GM12878 (cell line): ENCODE data around the gene USO1.

ENCODE experiments used
- BACH1 ChIP-seq: fragments of 450-650 bp; IDR thresholded peaks from 2 replicates; pipeline ENCODE4 v1.6.1; 2017; ENCODE audit warnings: mild to moderate bottlenecking, borderline replicate concordance
- BHLHE40 ChIP-seq, 2 experiments: fragments of 450-650 bp in 1 of 2; IDR thresholded peaks; 2 replicates each; pipeline ENCODE4 v1.6.1; 2011 to 2017; ENCODE audit warnings: low read depth in 2 of 2, borderline replicate concordance in 1 of 2, improper control_type of control experiment in 1 of 2, low read length in 1 of 2, mild to moderate bottlenecking in 1 of 2
- EZH2 ChIP-seq: IDR thresholded peaks from 2 replicates; pipeline ENCODE4 v1.6.1; 2012; ENCODE audit warnings: low read depth, mild to moderate bottlenecking, control low read depth, inconsistent platforms, low read length, borderline replicate concordance; ENCODE audit not compliant: control insufficient read depth
- GABPA ChIP-seq: IDR thresholded peaks from 2 replicates; pipeline ENCODE4 v1.6.1; 2014; ENCODE audit warnings: antibody characterized with exemption, low read depth, mild to moderate bottlenecking, inconsistent platforms
- MAX ChIP-seq: IDR thresholded peaks from 2 replicates; pipeline ENCODE4 v1.6.1; 2012; ENCODE audit warnings: low read depth, low read length, improper control_type of control experiment
- NFXL1 ChIP-seq: fragments of 450-650 bp; IDR thresholded peaks from 2 replicates; pipeline ENCODE4 v1.6.1; 2017; ENCODE audit warnings: antibody characterized with exemption, mild to moderate bottlenecking, borderline replicate concordance
- NFYB ChIP-seq: IDR thresholded peaks from 2 replicates; pipeline ENCODE4 v1.6.1; 2011; ENCODE audit warnings: low read depth, mild to moderate bottlenecking, low read length, improper control_type of control experiment, moderate library complexity; ENCODE audit not compliant: insufficient read depth
- NR2C2 ChIP-seq: IDR thresholded peaks from 2 replicates; pipeline ENCODE4 v1.6.1; 2011; ENCODE audit warnings: borderline replicate concordance, low read depth; ENCODE audit not compliant: control insufficient read depth, insufficient read length
- POU2F2 ChIP-seq: IDR thresholded peaks from 3 replicates; pipeline ENCODE4 v1.6.1; 2011; ENCODE audit warnings: low read depth, mild to moderate bottlenecking, low read length, borderline replicate concordance
- RAD21 ChIP-seq: IDR thresholded peaks from 2 replicates; pipeline ENCODE4 v1.6.1; 2011; ENCODE audit warnings: mild to moderate bottlenecking, low read depth, low read length, moderate library complexity; ENCODE audit not compliant: insufficient read depth
- RCOR1 ChIP-seq: conservative IDR thresholded peaks from 2 replicates; pipeline ENCODE4 v1.6.1; 2012; ENCODE audit warnings: low read depth, low read length, improper control_type of control experiment
- TBL1XR1 ChIP-seq: IDR thresholded peaks from 2 replicates; pipeline ENCODE4 v1.6.1; 2012; ENCODE audit warnings: low read depth, low read length, improper control_type of control experiment
- TF ChIP-seq, protein P1 (sequence below): IDR thresholded peaks from 2 replicates; pipeline ENCODE4 v1.6.1; 2011; ENCODE audit warnings: mild to moderate bottlenecking, low read depth, low read length, moderate library complexity; ENCODE audit not compliant: insufficient replicate concordance
- TF ChIP-seq, protein P2 (sequence below): fragments of 450-650 bp; IDR thresholded peaks from 2 replicates; pipeline ENCODE4 v1.6.1; 2017; ENCODE audit warnings: antibody characterized with exemption, mild to moderate bottlenecking, moderate library complexity

DNA sequence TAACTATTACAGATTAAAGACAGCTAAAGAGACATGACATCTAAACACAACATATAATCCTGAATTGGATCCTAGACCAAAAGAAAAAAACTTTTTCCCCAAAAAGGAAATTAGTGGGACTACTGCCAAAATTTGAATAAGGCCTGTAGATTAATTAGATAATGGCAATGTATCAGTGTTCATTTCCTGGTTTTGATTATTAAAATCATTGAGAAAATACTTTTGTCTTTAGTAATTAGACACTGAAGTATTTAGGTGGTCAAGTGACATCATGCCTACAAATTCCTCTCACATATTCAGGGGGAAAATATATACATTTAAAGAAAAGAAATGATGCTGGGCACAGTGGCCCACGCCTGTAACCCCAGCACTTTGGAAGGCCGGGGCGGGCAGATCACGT, 10.4 kb upstream of the USO1 start:
- no peak for TF ChIP-seq TBL1XR1
- TF ChIP-seq, protein P1, sequence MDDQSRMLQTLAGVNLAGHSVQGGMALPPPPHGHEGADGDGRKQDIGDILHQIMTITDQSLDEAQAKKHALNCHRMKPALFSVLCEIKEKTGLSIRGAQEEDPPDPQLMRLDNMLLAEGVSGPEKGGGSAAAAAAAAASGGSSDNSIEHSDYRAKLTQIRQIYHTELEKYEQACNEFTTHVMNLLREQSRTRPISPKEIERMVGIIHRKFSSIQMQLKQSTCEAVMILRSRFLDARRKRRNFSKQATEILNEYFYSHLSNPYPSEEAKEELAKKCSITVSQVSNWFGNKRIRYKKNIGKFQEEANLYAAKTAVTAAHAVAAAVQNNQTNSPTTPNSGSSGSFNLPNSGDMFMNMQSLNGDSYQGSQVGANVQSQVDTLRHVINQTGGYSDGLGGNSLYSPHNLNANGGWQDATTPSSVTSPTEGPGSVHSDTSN, result no peak
- TF ChIP-seq NR2C2, result no peak
- no peak for TF ChIP-seq EZH2
- no peak for TF ChIP-seq BHLHE40 (IDR thresholded peaks at IDR 0.05; ENCODE audit: borderline replicate concordance in 1 of 2, low read depth in 2 of 2, low read length in 1 of 2)
- TF ChIP-seq GABPA, result no peak
- no peak for TF ChIP-seq NFXL1
- no peak for TF ChIP-seq POU2F2
- no peak for TF ChIP-seq RCOR1
- no peak for TF ChIP-seq BACH1
- TF ChIP-seq, protein P2, sequence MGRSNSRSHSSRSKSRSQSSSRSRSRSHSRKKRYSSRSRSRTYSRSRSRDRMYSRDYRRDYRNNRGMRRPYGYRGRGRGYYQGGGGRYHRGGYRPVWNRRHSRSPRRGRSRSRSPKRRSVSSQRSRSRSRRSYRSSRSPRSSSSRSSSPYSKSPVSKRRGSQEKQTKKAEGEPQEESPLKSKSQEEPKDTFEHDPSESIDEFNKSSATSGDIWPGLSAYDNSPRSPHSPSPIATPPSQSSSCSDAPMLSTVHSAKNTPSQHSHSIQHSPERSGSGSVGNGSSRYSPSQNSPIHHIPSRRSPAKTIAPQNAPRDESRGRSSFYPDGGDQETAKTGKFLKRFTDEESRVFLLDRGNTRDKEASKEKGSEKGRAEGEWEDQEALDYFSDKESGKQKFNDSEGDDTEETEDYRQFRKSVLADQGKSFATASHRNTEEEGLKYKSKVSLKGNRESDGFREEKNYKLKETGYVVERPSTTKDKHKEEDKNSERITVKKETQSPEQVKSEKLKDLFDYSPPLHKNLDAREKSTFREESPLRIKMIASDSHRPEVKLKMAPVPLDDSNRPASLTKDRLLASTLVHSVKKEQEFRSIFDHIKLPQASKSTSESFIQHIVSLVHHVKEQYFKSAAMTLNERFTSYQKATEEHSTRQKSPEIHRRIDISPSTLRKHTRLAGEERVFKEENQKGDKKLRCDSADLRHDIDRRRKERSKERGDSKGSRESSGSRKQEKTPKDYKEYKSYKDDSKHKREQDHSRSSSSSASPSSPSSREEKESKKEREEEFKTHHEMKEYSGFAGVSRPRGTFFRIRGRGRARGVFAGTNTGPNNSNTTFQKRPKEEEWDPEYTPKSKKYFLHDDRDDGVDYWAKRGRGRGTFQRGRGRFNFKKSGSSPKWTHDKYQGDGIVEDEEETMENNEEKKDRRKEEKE, result no peak
- TF ChIP-seq MAX, result no peak
- no peak for TF ChIP-seq NFYB
- no peak for TF ChIP-seq RAD21
